HL-60 (cell line): ENCODE results near the gene SCPEP1.

Experiments
- DNase-seq, 2 experiments: peaks; one replicate each; pipeline ENCODE4 v3.0.0-alpha.2; 2010 to 2020; ENCODE audit warnings: low read depth in 1 of 2, low spot score in 1 of 2
- H3K27ac ChIP-seq: fragments of 250-450 bp; sonication (Bioruptor Pico); replicated peaks from 2 replicates; pipeline ENCODE4 v1.5.1; 2020; ENCODE audit warnings: mild to moderate bottlenecking, moderate library complexity
- H3K27me3 ChIP-seq: fragments of 250-450 bp; sonication (Bioruptor Pico); 2 replicates; pipeline ENCODE4 v1.5.1; 2021; ENCODE audit warnings: mild to moderate bottlenecking, moderate library complexity; ENCODE audit not compliant: insufficient read depth, poor library complexity, severe bottlenecking
- H3K4me3 ChIP-seq: replicated peaks from 2 replicates; pipeline ENCODE4 v1.5.1; 2011; ENCODE audit warnings: mild to moderate bottlenecking, control low read depth, low read length; ENCODE audit not compliant: insufficient read depth
- GABPA ChIP-seq: IDR thresholded peaks from 2 replicates; pipeline ENCODE4 v1.6.1; 2012; ENCODE audit warnings: low read depth
- POLR2AphosphoS5 ChIP-seq: IDR thresholded peaks from 2 replicates; pipeline ENCODE4 v1.6.1; 2012; ENCODE audit warnings: low read depth
- SPI1 ChIP-seq: IDR thresholded peaks from 2 replicates; pipeline ENCODE4 v1.6.1; 2012; ENCODE audit warnings: low read depth, mild to moderate bottlenecking, borderline replicate concordance
- TF ChIP-seq, protein P1 (sequence below): IDR thresholded peaks from 2 replicates; pipeline ENCODE4 v1.6.1; 2012; ENCODE audit warnings: low read depth; ENCODE audit not compliant: insufficient replicate concordance
- TF ChIP-seq, protein P2 (sequence below): IDR thresholded peaks from one replicate; pipeline ENCODE4 v1.5.1; 2011; ENCODE audit warnings: low read length, control low read depth, inconsistent platforms; ENCODE audit not compliant: insufficient read depth

Gene SCPEP1

DNA sequence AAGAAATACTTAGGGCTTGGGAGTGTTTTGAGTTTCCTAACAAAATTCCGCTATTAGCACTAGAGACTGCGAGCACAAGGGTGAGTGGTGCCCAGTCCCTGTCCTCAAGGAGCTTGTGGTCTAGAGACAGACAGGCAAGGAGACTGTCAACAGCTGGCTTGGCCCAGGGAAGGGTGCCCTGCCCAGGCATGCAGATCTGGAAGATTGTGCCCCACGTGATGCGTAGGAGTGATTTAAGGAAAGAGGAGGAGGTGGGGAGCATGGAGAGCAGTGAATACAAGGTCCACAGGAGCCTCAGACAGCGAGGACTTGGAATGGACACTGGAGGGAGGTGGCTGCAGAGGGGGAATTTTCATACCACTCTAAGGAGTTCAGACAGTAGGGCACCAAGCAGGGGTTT, 25.0 kb downstream of the SCPEP1 start:
- Histone ChIP-seq H3K4me3 (no peak overlapping the region), H3K27ac (no peak overlapping the region)
- no peak for TF ChIP-seq SPI1
- TF ChIP-seq GABPA, result no peak
- TF ChIP-seq, protein P1, sequence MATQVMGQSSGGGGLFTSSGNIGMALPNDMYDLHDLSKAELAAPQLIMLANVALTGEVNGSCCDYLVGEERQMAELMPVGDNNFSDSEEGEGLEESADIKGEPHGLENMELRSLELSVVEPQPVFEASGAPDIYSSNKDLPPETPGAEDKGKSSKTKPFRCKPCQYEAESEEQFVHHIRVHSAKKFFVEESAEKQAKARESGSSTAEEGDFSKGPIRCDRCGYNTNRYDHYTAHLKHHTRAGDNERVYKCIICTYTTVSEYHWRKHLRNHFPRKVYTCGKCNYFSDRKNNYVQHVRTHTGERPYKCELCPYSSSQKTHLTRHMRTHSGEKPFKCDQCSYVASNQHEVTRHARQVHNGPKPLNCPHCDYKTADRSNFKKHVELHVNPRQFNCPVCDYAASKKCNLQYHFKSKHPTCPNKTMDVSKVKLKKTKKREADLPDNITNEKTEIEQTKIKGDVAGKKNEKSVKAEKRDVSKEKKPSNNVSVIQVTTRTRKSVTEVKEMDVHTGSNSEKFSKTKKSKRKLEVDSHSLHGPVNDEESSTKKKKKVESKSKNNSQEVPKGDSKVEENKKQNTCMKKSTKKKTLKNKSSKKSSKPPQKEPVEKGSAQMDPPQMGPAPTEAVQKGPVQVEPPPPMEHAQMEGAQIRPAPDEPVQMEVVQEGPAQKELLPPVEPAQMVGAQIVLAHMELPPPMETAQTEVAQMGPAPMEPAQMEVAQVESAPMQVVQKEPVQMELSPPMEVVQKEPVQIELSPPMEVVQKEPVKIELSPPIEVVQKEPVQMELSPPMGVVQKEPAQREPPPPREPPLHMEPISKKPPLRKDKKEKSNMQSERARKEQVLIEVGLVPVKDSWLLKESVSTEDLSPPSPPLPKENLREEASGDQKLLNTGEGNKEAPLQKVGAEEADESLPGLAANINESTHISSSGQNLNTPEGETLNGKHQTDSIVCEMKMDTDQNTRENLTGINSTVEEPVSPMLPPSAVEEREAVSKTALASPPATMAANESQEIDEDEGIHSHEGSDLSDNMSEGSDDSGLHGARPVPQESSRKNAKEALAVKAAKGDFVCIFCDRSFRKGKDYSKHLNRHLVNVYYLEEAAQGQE, result no peak
- no peak for TF ChIP-seq POLR2AphosphoS5
- TF ChIP-seq, protein P2, sequence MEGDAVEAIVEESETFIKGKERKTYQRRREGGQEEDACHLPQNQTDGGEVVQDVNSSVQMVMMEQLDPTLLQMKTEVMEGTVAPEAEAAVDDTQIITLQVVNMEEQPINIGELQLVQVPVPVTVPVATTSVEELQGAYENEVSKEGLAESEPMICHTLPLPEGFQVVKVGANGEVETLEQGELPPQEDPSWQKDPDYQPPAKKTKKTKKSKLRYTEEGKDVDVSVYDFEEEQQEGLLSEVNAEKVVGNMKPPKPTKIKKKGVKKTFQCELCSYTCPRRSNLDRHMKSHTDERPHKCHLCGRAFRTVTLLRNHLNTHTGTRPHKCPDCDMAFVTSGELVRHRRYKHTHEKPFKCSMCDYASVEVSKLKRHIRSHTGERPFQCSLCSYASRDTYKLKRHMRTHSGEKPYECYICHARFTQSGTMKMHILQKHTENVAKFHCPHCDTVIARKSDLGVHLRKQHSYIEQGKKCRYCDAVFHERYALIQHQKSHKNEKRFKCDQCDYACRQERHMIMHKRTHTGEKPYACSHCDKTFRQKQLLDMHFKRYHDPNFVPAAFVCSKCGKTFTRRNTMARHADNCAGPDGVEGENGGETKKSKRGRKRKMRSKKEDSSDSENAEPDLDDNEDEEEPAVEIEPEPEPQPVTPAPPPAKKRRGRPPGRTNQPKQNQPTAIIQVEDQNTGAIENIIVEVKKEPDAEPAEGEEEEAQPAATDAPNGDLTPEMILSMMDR, result no peak

DNA sequence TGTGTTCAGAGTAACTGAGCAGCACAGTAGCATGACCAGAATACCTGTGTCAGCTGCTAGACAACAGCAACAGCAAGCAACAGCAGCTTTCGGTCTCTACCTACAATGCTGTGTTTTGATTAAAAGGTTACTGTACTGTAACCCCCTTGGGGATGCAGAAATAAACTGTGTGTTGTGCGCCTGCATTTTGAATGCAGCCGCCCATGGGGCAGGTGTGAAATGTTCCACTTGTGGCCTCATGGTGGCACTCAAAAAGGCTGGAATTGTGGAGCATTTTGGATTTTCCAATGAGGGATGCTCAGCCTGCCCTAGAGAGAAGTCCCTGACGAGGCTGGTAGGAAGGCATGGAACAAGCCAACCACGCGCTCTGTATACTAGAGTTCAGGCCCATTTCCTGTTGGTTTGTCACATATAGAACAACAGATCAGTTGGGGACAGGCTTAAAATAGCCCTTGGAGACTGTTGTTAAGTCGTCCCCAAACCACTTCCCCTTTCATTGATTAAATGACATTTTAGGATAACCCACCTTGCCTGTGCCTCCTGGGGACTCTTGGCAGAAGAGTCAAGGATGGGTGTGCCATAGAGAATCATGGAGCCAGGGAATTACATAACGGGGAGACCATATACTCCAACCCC, 27.1 kb downstream of the SCPEP1 start:
- DNase-seq, result peak; percentile 35 to 74
- TF ChIP-seq SPI1 (peak; percentile 99), POLR2AphosphoS5 (no peak), GABPA (no peak)
- TF ChIP-seq, protein P2, result no peak
- TF ChIP-seq, protein P1, result no peak
- no peak overlapping the region; the same call in 1 of the 2 replicates for H3K4me3 ChIP-seq
- peak overlapping the region; percentile 62 for H3K27ac ChIP-seq
- no peaks in the 10 kb centered on the region for H3K27me3 ChIP-seq

More for the DNA sequence above, 25.0 kb downstream of the SCPEP1 start:
- H3K27me3 ChIP-seq, result no peaks in the 10 kb centered on the region
- DNase-seq, result no peak

DNA sequence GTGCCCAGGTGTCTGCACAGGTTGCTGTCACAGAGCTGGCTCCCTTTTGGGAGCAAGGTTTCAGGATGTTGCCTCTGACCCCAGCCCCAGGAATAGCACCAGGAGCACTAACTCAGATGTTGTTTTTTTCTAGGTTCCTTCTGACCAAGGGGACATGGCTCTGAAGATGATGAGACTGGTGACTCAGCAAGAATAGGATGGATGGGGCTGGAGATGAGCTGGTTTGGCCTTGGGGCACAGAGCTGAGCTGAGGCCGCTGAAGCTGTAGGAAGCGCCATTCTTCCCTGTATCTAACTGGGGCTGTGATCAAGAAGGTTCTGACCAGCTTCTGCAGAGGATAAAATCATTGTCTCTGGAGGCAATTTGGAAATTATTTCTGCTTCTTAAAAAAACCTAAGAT, 28.1 kb downstream of the SCPEP1 start:
- DNase-seq, result peak in 1 of 2 experiments; percentile 29
- Histone ChIP-seq H3K27me3 (no peaks in the 10 kb centered on the region), H3K27ac (peak overlapping the region; percentile 33; the same call in 1 of the 2 replicates), H3K4me3 (no peak overlapping the region)
- no peak for TF ChIP-seq POLR2AphosphoS5
- TF ChIP-seq, protein P2, result no peak
- no peak for TF ChIP-seq GABPA
- no peak for TF ChIP-seq SPI1
- TF ChIP-seq, protein P1, result no peak
